Activated T-helper 9 cell treated with anti-CD3 and anti-CD28 coated beads, Interleukin-2, amount 50 U/mL, for 16 hours (primary cell): ENCODE measurements around the gene HCLS1.
A peak's percentile ranks its signal among the peaks of the same experiment; 100 is the strongest.
"Not testable (repeated sequence)": the region's sequence is repeated elsewhere in the genome, so short reads cannot be mapped to it uniquely, and the experiment has no call there.

Experiments used
- DNase-seq: peaks from one replicate; pipeline ENCODE4 v3.0.0-alpha.2; 2020; ENCODE audit warnings: low read depth

HCLS1 gene

DNA sequence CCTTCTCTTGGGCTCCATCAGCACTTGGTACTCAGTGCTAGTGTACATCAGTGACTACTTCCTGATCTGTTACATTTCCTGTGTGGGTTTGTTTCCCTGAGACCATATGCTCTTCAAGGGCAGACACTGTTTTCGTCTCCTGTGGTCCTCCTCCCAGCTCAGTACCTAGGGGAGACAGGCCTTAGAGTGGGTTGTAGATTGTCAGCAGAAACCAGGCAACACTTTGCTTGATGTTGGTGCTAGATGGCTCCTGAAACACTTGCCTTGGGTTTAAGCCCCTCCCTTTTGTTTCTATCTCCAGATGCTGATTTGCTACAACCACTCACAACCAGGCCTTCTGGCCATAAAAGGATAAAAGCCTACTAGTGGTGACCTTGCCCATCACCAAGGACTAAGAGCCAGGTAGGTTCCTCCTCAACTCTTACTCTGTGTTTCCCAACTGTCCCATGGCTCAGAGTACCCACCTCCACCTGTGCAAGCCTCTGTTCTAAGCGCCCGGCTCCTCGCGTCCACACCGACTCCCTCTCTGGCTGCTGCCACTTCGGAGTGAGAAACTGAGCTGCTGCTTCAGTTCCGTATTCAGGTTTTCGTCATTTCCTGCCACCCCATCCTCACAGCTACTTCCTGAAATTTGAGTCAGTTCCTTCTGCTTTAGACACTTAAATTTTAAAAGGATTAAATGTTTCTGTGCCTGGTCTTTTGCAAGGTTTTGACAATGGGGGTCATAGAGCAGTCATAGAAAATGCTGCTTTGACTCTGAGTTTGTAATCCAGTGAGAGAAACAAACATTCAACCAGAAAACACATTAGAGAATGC is at the start of gene HCLS1:
TSS of gene HCLS1 (minus strand) at position 548 of the 816 bp plus-strand sequence. CDS start 2,556 bp downstream, outside the sequence.
- peak; percentile 58 for DNase-seq

DNA sequence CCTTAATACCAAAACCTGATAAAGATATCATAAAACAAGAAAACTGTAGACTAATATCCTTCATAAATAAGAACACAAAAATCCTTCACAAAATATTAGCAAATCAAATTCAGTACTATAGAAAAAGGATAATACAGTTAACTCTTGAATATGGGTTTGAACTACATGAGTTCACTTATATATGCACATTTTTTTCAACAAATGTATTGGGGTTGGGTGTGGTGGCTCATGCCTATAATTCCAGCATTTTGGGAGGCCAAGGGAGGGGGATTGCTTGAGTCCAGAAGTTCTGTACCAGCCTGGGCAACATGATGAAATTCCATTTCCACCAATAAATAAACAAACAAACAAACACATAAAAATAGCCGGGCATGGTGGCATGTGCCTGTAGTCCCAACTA is 49.6 kb upstream of the HCLS1 start:
- DNase-seq, result no peak

DNA sequence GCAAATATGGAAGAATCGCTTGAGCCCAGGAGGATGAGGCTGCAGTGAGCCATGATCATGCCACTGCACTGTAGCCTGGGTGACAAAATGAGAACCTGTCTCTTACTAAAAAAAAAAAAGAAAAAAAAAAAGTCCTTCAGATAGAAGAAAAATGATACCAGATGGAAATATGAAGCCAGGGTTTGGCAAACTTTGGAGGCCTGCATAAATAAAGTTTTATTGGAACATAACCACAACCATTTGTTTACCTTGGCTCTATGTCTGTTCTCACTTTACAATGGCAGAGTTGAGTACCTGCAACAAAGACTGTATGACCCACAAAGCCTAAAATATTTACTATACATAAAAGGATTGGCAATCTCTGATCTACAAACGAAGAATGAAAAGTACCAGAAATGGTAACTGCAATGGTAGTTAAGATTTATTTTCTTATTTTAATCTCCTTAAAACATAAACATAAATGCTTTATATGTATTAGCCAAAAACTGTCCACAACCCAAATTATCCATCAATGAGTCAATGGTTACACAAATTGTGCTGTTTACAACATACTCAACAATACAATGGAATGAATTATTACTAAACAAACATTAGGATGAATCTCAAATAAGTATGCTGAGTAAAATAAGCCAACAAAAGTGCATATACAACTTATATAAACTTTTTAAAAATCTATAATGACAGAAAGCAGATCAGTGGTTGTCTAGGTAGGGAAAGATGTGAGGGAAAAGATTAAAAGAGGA is 47.0 kb upstream of the HCLS1 start:
- DNase-seq, result no peak

GRCh38 chr3:121705541-121705940 is 44.8 kb upstream of the HCLS1 start:
- no peak for DNase-seq

- DNase-seq, result no peak
Measured at GRCh38 chr3:121703973-121704372, 43.3 kb upstream of the HCLS1 start.

DNA sequence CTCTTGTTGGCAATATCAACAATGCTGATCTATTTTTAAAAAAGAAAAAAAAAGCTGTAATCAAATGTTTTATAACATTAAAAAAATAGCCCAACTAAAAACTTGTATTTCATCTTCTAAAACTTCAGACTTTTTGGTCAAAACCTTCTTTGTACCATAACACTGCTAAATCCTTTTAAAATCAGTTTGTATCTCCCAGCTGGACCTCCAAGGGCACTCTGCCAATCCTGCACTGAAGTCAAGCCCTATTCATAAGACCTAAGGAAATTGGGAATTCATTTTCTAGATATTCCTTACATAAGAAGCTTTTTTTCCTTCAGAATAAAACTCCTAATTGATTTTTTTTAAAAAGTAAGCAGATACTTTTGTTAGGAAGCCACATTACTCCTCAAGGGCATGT is 38.2 kb upstream of the HCLS1 start:
- DNase-seq, result no peak

GRCh38 chr3:121698476-121698875 is 37.8 kb upstream of the HCLS1 start:
- DNase-seq, result no peak

GRCh38 chr3:121696186-121696585 is 35.5 kb upstream of the HCLS1 start:
- no peak for DNase-seq

DNA sequence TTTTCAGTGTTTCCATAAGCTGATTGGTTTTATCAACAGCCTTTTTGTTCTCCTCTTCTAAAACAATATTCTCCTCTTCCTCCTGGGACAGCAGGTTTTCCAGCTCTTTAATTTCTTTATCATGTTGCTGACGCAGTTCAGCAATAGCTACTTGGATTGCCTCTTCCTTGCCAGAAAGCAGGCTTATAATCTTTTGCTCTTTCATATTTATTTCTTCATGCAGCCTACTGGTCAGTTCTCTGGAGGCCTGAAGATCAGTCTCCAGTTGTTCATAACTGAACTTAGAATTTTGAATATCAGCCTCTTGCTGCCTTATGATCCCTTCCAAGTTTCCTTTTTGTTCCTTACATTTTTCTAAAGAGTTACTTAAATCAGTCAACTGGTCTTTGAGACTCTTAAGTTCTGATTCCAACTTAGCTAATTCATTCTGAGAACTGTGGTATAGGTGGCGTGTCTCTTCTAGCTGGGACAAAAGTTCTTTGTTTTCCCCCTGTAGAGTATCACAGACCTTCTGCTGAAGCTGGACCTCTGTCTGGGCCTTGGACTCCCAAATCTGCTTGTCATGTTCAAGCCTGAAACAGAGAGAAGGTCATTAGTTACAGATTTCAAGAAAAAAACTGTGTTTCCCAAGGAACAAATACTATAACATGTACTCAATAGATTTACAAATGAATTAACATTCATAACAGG is 31.5 kb upstream of the HCLS1 start:
- no peak for DNase-seq

- no peak for DNase-seq
Measured at GRCh38 chr3:121690777-121691405, 30.2 kb upstream of the HCLS1 start.

- not testable (repeated sequence) for DNase-seq
Measured at GRCh38 chr3:121688747-121689146, 28.0 kb upstream of the HCLS1 start.

DNA sequence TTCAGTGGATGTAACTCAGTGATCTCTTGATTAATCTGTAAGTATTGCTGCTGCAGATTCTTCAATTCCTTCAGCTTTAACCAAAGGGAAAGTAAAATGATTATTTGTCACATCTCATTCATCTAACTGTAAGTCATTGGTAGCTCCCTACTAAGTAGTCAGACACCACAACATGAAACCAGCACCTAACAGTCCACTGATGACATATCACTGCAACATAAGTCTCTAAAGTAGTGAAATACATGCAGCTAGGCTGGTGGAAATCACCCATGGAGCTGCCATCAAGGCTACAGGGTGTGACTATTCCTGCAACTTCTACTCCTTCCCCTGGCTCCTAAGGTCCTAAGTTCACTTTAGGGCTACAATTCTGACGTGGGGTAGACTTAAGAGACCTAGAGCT is 21.1 kb upstream of the HCLS1 start:
- no peak for DNase-seq

DNA sequence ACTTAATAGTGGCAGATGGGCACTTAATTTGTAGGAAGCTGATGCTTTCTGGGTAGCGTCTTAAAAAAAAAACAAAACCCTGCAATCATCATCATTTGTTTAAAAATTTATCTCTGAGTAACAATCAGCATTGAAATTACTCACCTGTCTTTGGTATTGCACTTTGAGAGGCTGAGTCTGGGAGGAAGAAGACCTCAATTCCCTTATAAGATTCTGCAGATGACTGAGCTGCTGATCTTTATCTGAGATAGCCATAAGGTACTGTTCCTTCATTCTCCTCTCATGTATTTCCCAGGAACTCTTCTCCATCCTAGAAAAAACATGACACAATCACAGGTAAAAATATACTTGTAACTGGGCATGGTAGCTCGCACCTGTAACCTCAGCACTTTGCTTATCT is 16.4 kb upstream of the HCLS1 start:
- no peak for DNase-seq

DNA sequence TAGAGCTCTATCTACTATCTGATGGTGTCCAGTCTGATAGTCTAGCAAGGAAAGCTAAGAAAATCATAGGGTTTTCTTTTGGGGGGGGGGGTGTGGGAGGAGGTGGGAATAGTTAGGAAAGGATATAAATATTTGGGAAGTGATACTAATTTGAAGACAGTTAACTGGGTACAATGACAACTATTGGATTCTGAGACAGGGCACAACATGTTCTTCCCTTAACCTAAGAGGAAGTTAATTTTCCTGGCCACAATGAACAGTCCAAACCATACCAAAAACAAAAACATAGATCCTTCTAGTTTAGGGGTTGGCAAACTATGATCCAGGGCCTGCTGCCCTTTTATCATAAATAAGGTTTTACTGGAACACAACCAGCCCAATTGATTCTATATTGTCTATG is 10.0 kb upstream of the HCLS1 start:
- no peak for DNase-seq

GRCh38 chr3:121667333-121667732 is 6.6 kb upstream of the HCLS1 start:
- no peak for DNase-seq

GRCh38 chr3:121665488-121665887 is 4.8 kb upstream of the HCLS1 start:
- DNase-seq, result no peak

DNA sequence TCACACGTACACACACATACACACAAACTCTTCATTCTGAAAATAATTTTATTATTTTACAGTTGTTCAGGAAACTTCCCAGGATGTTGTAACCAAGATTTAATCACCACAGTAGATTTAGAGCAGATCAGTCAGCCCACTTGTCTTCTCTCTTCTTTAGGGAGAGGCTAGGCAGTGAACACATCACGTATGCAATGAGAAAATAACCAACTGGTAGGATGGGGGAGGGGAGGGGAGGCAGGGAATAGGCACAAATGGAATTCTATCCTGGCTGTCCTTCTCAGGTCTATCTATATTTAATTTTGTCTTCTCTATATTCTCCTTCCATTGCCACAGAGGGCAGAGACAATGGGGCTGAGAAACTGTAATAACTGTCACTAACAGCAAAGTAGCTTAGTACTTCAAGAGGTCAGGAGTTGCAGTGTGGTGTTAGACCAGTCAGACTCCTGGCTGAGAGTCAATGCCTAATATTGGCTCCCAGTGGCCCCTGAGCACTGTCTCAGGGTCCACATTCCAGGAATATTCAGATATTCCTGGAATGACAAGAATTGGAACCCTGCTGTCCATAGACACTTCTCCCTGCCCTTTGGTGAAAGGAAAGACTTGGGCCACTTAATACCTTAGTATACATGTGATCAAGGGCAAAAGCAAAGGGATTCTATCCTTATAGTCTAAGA is 2.6 kb upstream of the HCLS1 start:
- DNase-seq, result no peak

DNA sequence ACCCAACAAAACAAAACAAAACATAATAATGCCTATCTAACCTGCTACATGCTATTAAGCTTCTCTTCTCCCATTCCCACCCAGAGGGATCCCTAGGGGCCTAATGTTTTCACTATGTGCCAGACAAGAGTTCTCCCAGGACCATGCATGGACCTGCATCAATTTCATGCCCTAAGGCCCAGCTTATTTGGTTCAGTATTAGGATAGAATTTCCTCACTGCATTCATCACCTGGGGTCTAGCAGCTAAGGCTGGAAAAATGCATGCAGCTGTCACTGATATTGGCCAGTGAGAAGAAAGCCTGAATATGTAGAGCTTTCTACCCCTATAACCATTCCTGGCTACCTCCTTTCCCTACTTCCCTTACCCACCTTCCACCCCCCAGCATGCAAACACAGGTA is 2.0 kb upstream of the HCLS1 start:
- no peak for DNase-seq

- no peak for DNase-seq
Measured at GRCh38 chr3:121661376-121661775, 673 bp upstream of the HCLS1 start.

DNA sequence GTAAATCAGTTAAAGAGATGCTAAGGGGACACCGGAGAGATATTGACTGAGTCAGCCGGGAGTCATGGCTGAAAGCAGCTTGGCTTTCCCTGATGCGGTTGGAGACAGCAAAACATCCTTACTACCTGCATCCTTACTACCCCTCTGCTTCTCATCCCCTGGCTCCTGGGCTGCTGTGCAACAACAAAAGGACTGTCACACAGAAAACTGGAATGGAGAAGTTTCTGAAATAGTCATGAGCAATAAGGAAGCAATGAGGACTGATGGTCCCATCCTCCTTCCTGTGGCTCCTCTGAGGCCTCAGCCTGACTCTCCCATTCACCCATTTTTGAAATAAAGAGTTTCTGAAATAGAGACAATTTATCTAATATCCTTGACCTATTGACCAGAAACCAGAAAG is 1.1 kb downstream of the HCLS1 start:
- no peak for DNase-seq

DNA sequence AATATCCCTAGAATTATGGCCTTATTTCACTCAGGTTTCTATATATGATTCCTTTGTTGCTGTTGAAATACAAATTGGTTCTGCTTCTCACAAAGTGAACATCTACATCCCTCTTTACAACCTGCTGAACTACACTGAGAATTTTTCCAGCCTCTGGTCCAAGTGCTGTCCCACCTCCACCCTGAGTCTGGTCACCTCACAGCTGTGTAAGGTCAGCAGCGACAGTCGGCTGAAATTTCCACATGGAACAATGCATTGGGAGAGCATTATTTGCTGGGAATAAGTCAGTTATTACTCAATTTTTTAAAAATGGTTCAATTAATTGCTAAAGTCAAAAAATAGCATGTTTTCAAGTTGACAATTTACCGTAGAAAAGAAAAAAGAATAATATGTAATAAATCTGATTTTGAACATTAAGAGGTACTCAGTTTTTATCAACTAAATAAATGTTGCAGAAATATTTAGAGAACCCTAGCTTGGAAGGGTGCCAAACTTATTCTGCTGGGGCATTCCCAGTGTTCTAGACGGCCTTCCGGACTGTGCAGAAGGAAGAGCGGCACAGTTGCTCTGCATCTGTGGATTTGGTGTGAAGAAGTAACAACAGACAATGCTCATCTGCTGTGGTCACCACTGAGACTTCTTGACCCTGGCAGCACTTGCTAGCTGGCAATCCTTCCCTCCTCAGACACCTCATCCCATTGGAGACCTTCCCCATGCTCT is 1.8 kb downstream of the HCLS1 start:
- no peak for DNase-seq
